HEK293T (cell line): ENCODE measurements around the gene CRABP2.
A peak's percentile ranks its signal among the peaks of the same experiment; 100 is the strongest.

Source experiments
- CTCF ChIA-PET: fragments of 350-600 bp; formaldehyde crosslinking; extraction: SDS; loops from one replicate; lab custom pipeline; 2021; ENCODE audit warnings: antibody characterized with exemption, inconsistent platforms; lab: Yijun Ruan, JAX
- POLR2A ChIA-PET: fragments of 350-600 bp; formaldehyde crosslinking; extraction: SDS; loops from one replicate; lab custom pipeline; 2020; ENCODE audit warnings: antibody characterized with exemption, inconsistent platforms; lab: Yijun Ruan, JAX
- DNase-seq: peaks from one replicate; pipeline ENCODE4 v3.0.0; 2012; ENCODE audit warnings: mixed read lengths; ENCODE audit errors: extremely low spot score
- ARNT ChIP-seq: fragments of 450-650 bp; IDR thresholded peaks from 2 replicates; pipeline ENCODE4 v1.6.1; 2017; ENCODE audit warnings: mild to moderate bottlenecking
- BHLHE40 ChIP-seq: fragments of 450-650 bp; IDR thresholded peaks from 2 replicates; pipeline ENCODE4 v1.6.1; 2016; ENCODE audit warnings: mild to moderate bottlenecking, moderate library complexity, borderline replicate concordance
- CTBP1 ChIP-seq: fragments of 450-650 bp; IDR thresholded peaks from 2 replicates; pipeline ENCODE4 v1.6.1; 2016; ENCODE audit warnings: borderline replicate concordance
- ELF4 ChIP-seq: fragments of 450-650 bp; IDR thresholded peaks from 2 replicates; pipeline ENCODE4 v1.6.1; 2017; ENCODE audit warnings: antibody characterized with exemption
- FOXA1 ChIP-seq: fragments of 450-650 bp; IDR thresholded peaks from 2 replicates; pipeline ENCODE4 v1.6.1; 2016; ENCODE audit warnings: mild to moderate bottlenecking
- FOXK2 ChIP-seq: fragments of 450-650 bp; IDR thresholded peaks from 2 replicates; pipeline ENCODE4 v1.6.1; 2016; ENCODE audit warnings: mild to moderate bottlenecking
- FOXM1 ChIP-seq: fragments of 450-650 bp; IDR thresholded peaks from 2 replicates; pipeline ENCODE4 v1.6.1; 2017; ENCODE audit warnings: mild to moderate bottlenecking, borderline replicate concordance
- HDGF ChIP-seq: fragments of 450-650 bp; IDR thresholded peaks from 2 replicates; pipeline ENCODE4 v1.6.1; 2017; ENCODE audit warnings: antibody characterized with exemption, borderline replicate concordance
- L3MBTL2 ChIP-seq: fragments of 450-650 bp; conservative IDR thresholded peaks from 2 replicates; pipeline ENCODE4 v1.6.1; 2016; ENCODE audit warnings: mild to moderate bottlenecking
- LEF1 ChIP-seq: fragments of 450-650 bp; IDR thresholded peaks from 2 replicates; pipeline ENCODE4 v1.6.1; 2017; ENCODE audit warnings: mild to moderate bottlenecking, borderline replicate concordance
- NFRKB ChIP-seq: fragments of 450-650 bp; IDR thresholded peaks from 2 replicates; pipeline ENCODE4 v1.6.1; 2016; ENCODE audit warnings: mild to moderate bottlenecking, moderate library complexity
- PKNOX1 ChIP-seq: fragments of 450-650 bp; IDR thresholded peaks from 2 replicates; pipeline ENCODE4 v1.6.1; 2016
- SP1 ChIP-seq: fragments of 450-650 bp; IDR thresholded peaks from 2 replicates; pipeline ENCODE4 v1.6.1; 2017
- SUZ12 ChIP-seq: fragments of 450-650 bp; IDR thresholded peaks from 2 replicates; pipeline ENCODE4 v1.6.1; 2016; ENCODE audit warnings: mild to moderate bottlenecking
- TARDBP ChIP-seq: fragments of 450-650 bp; IDR thresholded peaks from 2 replicates; pipeline ENCODE4 v1.6.1; 2016
- ZNF384 ChIP-seq: fragments of 450-650 bp; IDR thresholded peaks from 2 replicates; pipeline ENCODE4 v1.6.1; 2016

Gene CRABP2

GRCh38 chr1:156742801-156743200 is 37.4 kb upstream of the CRABP2 start:
- TF ChIP-seq HDGF = no peak
- no peak for TF ChIP-seq LEF1
- no peak for TF ChIP-seq PKNOX1
- CTCF ChIA-PET = interaction anchor here (1.0 kb wide), 1 partner anchor 53 kb away, joined by 5 read pairs; no protein-coding TSS in a partner anchor
- DNase-seq = no peak
- POLR2A ChIA-PET = interaction anchor here (0.8 to 3.2 kb wide), 3 partner anchors 9 to 15 kb away, joined by 3 to 60 read pairs (median 8); partner anchors contain the start of genes HDGF, ISG20L2 and METTL25B

DNA sequence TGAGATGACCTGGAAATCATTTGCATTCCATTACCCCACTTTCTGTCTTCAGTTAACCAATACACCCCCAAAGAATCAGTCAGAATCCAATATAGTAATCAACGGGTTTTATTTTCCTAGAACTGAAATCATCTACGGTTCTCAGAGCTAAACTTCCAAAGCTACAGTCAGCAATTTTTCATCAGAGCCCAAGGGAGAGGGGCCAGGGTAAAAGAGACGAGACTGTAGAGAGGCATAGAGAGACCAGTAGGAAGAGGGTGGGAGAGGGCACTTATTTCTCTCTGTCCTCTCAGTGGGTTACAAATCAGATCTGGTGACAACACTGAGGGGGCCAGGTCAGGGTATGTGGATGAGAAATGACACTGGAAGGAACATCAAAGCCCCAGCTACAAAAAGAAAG is 36.6 kb upstream of the CRABP2 start:
- CTCF ChIA-PET = interaction anchor here (1.0 to 1.2 kb wide), 2 partner anchors 52 to 120 kb away, joined by 5 read pairs; no protein-coding TSS in a partner anchor
- TF ChIP-seq SP1 (no peak), ELF4 (no peak), HDGF (no peak), NFRKB (no peak), ZNF384 (no peak), L3MBTL2 (no peak), FOXM1 (no peak), CTBP1 (no peak), LEF1 (no peak), BHLHE40 (no peak)
- POLR2A ChIA-PET = interaction anchor here (0.6 to 3.9 kb wide), 5 partner anchors 9 to 26 kb away, joined by 3 to 123 read pairs (median 8); partner anchors contain the start of genes HDGF, ISG20L2, METTL25B and PRCC
- no peak for DNase-seq

DNA sequence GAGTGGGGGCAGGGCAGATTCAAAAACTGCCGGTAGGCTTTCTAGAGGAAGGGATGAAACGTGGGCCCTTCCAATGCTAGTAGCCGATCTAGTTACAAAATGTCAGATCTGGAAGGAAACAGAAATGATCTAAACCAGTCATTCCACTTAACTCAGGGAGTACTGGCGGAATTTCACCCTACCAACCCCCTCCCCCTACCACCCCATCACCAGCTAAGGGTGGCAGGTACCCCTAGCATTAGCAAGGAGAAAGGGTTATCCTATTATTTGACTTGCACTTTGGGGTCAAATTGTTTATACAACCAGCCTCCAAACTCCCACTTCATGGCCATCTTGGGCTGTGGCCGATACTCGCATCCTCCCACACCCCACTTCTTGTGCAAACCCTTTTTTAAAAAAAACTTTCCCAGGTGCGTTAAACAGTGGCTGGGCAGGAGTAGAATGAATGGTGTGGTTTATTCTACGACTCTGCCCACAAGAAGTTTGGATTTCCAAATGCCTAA is 36.1 kb upstream of the CRABP2 start:
- ChIA-PET CTCF (interaction anchor here (0.6 to 2.2 kb wide), 7 partner anchors 15 to 121 kb away, joined by 3 to 12 read pairs (median 5); no protein-coding TSS in a partner anchor), POLR2A (interaction anchor here (0.6 to 3.9 kb wide), 20 partner anchors 10 to 160 kb away, joined by 3 to 123 read pairs (median 4); partner anchors contain the start of genes CRABP2, HDGF, ISG20L2 and METTL25B)
- no peak for DNase-seq
- TF ChIP-seq ARNT (no peak), PKNOX1 (no peak), SP1 (no peak), L3MBTL2 (no peak), BHLHE40 (no peak), CTBP1 (no peak)

DNA sequence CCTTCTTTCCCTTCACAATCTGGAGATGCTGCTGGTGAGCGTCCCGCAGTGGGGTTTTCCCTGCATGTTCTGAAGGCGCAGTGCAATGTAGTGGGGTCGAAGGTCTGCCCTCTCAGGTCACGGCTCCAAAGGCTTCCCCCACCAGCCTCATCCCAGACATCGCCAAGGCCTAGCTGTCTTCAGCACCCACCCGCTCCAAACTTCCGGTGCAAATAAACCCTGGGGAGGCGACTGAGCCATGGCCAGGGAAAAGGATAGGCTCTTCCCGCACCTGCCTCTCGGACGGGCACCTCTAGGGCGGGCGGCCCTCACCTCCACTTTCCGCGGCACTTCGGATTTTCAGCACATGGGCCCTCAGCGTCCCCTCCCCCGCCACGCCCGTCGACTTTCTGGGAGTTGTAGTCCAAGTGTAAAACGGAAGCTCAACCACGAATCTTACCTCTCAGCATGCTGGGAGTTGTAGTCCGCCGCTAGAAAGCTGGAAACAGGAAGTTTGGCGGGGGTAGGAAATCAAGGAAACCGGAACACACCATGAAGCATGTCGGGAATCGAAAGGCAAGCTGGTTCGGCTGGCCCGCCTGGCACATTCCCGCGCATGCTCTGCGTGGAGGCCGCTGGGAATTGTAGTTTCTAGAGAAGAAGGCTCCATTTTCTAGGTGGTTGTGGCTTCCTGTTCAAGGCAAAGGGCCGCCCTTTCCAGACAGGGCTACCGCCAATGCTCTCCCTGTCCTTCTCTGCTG is 35.5 kb upstream of the CRABP2 start, which contains the start of gene MRPL24:
MRPL24 (minus strand) TSS at position 348 of the 740 bp plus-strand sequence. CDS start 2,384 bp downstream, outside the sequence.
- POLR2A ChIA-PET = interaction anchor here (0.6 to 3.9 kb wide), 19 partner anchors 10 to 160 kb away, joined by 3 to 123 read pairs (median 4); partner anchors contain the start of genes CRABP2, HDGF, ISG20L2 and METTL25B
- CTCF ChIA-PET = interaction anchor here (0.6 to 2.2 kb wide), 6 partner anchors 15 to 121 kb away, joined by 3 to 12 read pairs (median 4); no protein-coding TSS in a partner anchor
- no peak for TF ChIP-seq FOXK2
- peak; percentile 37; the same call in 1 of the 2 replicates for TF ChIP-seq PKNOX1
- TF ChIP-seq L3MBTL2 = peak; percentile 98
- no peak for TF ChIP-seq SP1
- TF ChIP-seq ELF4 = peak; percentile 99
- peak; percentile 98 for DNase-seq

DNA sequence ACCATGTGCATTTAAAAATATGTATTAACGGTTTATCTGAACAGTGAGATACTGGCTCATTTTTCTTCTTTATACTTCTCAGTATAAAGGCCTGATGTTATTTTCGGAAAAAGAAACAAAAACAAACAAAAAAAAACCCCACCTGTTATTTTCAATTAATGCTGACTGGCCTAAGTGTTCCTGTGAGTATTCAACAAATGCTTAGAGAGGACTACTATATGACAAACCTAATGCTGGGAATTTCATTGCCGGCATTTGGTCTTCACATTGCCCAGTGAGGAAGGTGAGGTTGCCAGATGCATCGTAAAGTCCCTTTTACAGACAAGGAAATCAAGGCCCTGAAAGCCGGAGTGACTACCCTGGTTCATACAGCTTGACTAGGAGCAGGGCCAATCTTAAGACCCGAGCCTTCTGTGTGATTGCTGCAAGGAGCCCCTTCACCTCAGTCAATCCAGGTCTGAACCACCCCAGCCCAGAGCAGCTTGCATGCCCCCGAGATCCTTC is 34.9 kb upstream of the CRABP2 start:
- CTCF ChIA-PET = interaction anchor here (0.7 to 2.2 kb wide), 4 partner anchors 14 to 186 kb away, joined by 3 to 12 read pairs (median 6); no protein-coding TSS in a partner anchor
- DNase-seq = no peak
- TF ChIP-seq SP1 = no peak
- no peak for TF ChIP-seq ARNT
- TF ChIP-seq HDGF = no peak
- no peak for TF ChIP-seq ELF4
- TF ChIP-seq PKNOX1 = no peak
- no peak for TF ChIP-seq NFRKB
- TF ChIP-seq L3MBTL2 = no peak
- no peak for TF ChIP-seq FOXK2
- no peak for TF ChIP-seq ZNF384
- no peak for TF ChIP-seq LEF1
- no peak for TF ChIP-seq BHLHE40
- TF ChIP-seq FOXM1 = no peak
- TF ChIP-seq CTBP1 = no peak
- no peak for TF ChIP-seq SUZ12
- no peak for TF ChIP-seq TARDBP
- TF ChIP-seq FOXA1 = no peak
- POLR2A ChIA-PET = interaction anchor here (1.0 to 3.9 kb wide), 6 partner anchors 11 to 51 kb away, joined by 3 to 123 read pairs (median 32); partner anchors contain the start of genes HDGF, ISG20L2, METTL25B and PRCC
